ENCODE results near the gene NSMCE4A. TPM values are rescaled to one million over a fixed set of nuclear protein-coding genes. Genes with fewer than 3 reads are reported as not detected.

Gene NSMCE4A
- total and polyA plus RNA-seq, 2 donors (not counting 1 experiment from before 2014, with no cell fraction given): 89.7 to 92.4 TPM

GRCh38 chr10:121949049-121949448 is 26.0 kb downstream of the NSMCE4A start:
- Mint-ChIP-seq H3K27ac (no peak overlapping the region), H3K27me3 (no peaks in the 10 kb centered on the region), H3K4me1 (no peaks in the 10 kb centered on the region), H3K4me3 (no peak overlapping the region), H3K9me3 (ENCODE audit: insufficient read depth) (no peaks in the 10 kb centered on the region)
- ChIA-PET POLR2A (no interaction called here), CTCF (no interaction called here)
- Histone ChIP-seq H3K9me3 (ENCODE audit: control extremely low read depth in 1 of 3, control insufficient read depth in 2 of 3, insufficient read depth in 1 of 3, low read length in 2 of 3) (no peaks in the 10 kb centered on the region), H3K9ac (ENCODE audit: low read length) (no peak overlapping the region), H4K20me1 (ENCODE audit: control insufficient read depth, insufficient read depth, low read length, poor library complexity, severe bottlenecking) (no peaks in the 10 kb centered on the region), H3K4me1 (ENCODE audit: control insufficient read depth in 2 of 2, insufficient read depth in 2 of 2, low read length in 2 of 2) (no peaks in the 10 kb centered on the region), H3K36me3 (replicated peaks in 1 of 2; ENCODE audit: control extremely low read depth in 1 of 2, control insufficient read depth in 1 of 2, extremely low read depth in 1 of 2, insufficient read depth in 2 of 2, low read length in 1 of 2) (no peaks in the 10 kb centered on the region), H3K4me2 (replicated peaks; ENCODE audit: low read depth, low read length, poor library complexity, severe bottlenecking) (no peak overlapping the region), H2AFZ (ENCODE audit: insufficient read depth, low read depth, low read length, poor library complexity, severe bottlenecking) (no peak overlapping the region), H3K79me2 (ENCODE audit: control insufficient read depth, insufficient read depth, low read length) (no peaks in the 10 kb centered on the region), H3K27me3 (replicated peaks in 1 of 4; ENCODE audit: control extremely low read depth in 1 of 4, control insufficient read depth in 3 of 4, insufficient read depth in 4 of 4, low read length in 3 of 4) (no peaks in the 10 kb centered on the region), H3K27ac (ENCODE audit: low read length in 2 of 2) (no peak overlapping the region), H3K4me3 (ENCODE audit: control extremely low read depth in 1 of 5, extremely low read depth in 1 of 5, insufficient read depth in 1 of 5, low read depth in 2 of 5, low read length in 4 of 5) (no peak overlapping the region)
- intact Hi-C loops (cut with micrococcal nuclease): no loop called here
- no peak for DNase-seq
- TF ChIP-seq CTCF (IDR thresholded peaks at IDR 0.05) (no peak), EZH2 (IDR thresholded peaks at IDR 0.05; ENCODE audit: borderline replicate concordance, insufficient read depth, low read depth, low read length, poor library complexity, severe bottlenecking) (no peak)
- no peak for ATAC-seq (ENCODE audit: low read depth)
- 100% methylated on average over 1 of the region's 2 CpGs for WGBS (ENCODE audit: insufficient coverage)

- CTCF ChIA-PET: no interaction called here
- intact Hi-C loops (cut with micrococcal nuclease): no loop called here
- no peaks in the 10 kb centered on the region for H3K9me3 ChIP-seq (ENCODE audit: control extremely low read depth in 1 of 3, control insufficient read depth in 2 of 3, insufficient read depth in 1 of 3, low read length in 2 of 3)
- ATAC-seq (ENCODE audit: low read depth): no peak
- H3K9me3 Mint-ChIP-seq (ENCODE audit: insufficient read depth): no peaks in the 10 kb centered on the region
- POLR2A ChIA-PET: no interaction called here
- H3K4me3 ChIP-seq (ENCODE audit: control extremely low read depth in 1 of 5, extremely low read depth in 1 of 5, insufficient read depth in 1 of 5, low read depth in 2 of 5, low read length in 4 of 5): no peak overlapping the region
- H2AFZ ChIP-seq (ENCODE audit: insufficient read depth, low read depth, low read length, poor library complexity, severe bottlenecking): no peak overlapping the region
- 93% methylated on average over 4 of the region's 7 CpGs for WGBS (ENCODE audit: insufficient coverage)
- H3K9ac ChIP-seq (ENCODE audit: low read length): no peak overlapping the region
- no peaks in the 10 kb centered on the region for H3K36me3 ChIP-seq (replicated peaks in 1 of 2; ENCODE audit: control extremely low read depth in 1 of 2, control insufficient read depth in 1 of 2, extremely low read depth in 1 of 2, insufficient read depth in 2 of 2, low read length in 1 of 2)
- H3K4me2 ChIP-seq (replicated peaks; ENCODE audit: low read depth, low read length, poor library complexity, severe bottlenecking): no peak overlapping the region
- TF ChIP-seq EZH2 (IDR thresholded peaks at IDR 0.05; ENCODE audit: borderline replicate concordance, insufficient read depth, low read depth, low read length, poor library complexity, severe bottlenecking) (no peak), CTCF (IDR thresholded peaks at IDR 0.05) (no peak)
- no peak overlapping the region for H3K4me3 Mint-ChIP-seq
- H3K27ac ChIP-seq (ENCODE audit: low read length in 2 of 2): no peak overlapping the region
- no peaks in the 10 kb centered on the region for H3K4me1 Mint-ChIP-seq
- H3K27me3 Mint-ChIP-seq: no peaks in the 10 kb centered on the region
- H3K27me3 ChIP-seq (replicated peaks in 1 of 4; ENCODE audit: control extremely low read depth in 1 of 4, control insufficient read depth in 3 of 4, insufficient read depth in 4 of 4, low read length in 3 of 4): no peaks in the 10 kb centered on the region
- H4K20me1 ChIP-seq (ENCODE audit: control insufficient read depth, insufficient read depth, low read length, poor library complexity, severe bottlenecking): no peaks in the 10 kb centered on the region
- H3K79me2 ChIP-seq (ENCODE audit: control insufficient read depth, insufficient read depth, low read length): no peaks in the 10 kb centered on the region
- no peak overlapping the region for H3K27ac Mint-ChIP-seq
- H3K4me1 ChIP-seq (ENCODE audit: control insufficient read depth in 2 of 2, insufficient read depth in 2 of 2, low read length in 2 of 2): no peaks in the 10 kb centered on the region
- DNase-seq: no peak
These were observed 27.4 kb downstream of the NSMCE4A start for GRCh38 chr10:121947343-121948330.

Data from B cell (primary cell).